ENCODE measurements around the gene NR2F2.

NR2F2 gene

DNA sequence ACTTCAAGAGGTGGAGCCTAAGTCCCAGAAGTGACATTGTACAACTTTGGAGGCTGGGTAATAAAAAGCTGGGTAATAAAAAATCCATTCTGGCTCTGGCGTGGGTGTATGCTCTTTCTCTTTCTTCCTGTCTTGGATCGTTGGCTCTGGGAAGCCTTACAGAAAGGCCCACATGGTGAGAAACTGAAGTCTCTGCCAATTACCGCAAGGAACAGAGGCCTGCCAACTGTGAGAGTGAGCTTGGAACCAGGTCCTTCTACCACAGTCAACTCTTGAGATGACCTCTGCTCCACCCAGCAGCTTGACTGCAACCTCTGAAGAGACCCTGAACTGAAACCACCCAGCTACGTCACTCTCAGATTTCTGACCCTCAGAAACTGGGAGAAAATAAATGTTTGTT, 51.0 kb downstream of the NR2F2 start:
- intact Hi-C loops (cut with DNase I), result no loop called here
- no peak for DNase-seq

DNA sequence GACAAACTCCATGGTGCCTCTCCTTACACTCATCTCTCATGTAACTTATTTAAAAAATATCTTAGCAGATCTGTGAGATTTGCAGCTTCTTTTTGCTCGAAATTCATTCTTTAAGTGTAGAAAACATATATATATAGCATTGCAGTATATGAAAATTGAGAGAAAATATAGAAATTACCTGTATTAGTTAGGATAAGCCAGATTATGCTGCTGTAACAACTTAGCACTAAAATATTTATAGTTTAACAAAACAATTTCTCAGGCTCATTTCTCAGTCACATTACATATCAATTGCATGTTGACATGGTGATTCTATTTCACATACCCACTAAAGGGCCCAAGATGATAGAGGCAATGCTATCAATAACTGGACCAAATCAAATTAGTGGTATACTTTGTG, 54.7 kb downstream of the NR2F2 start:
- intact Hi-C loops (cut with DNase I), result no loop called here
- DNase-seq, result no peak

DNA sequence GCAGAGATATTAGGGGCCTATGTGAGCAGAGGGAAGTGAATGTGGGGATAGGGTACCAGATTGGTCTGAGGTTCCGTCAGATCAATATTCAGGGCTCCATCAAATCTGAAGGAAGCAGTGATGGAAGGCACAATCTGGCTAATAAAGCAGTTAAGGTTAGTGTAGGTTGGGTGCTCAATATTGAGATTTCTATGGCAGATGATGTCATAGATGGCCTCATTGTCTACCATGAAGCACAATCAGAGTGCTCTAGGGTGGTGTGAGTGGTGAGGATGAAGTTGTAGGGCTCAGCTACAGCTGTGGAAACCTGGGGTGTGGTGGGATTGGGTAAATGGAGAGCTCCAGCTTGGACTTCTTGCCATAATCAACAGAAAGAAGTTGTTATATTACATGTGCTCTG, 58.2 kb downstream of the NR2F2 start:
- intact Hi-C loops (cut with DNase I), result no loop called here
- no peak for DNase-seq

Measured in head of caudate nucleus (tissue), 42 donors.